Hematopoietic multipotent progenitor cell treated with erythropoietin and hydrocortisone succinate and interleukin-3 and kit ligand, for 8 days (in vitro differentiated cells): ENCODE results near the gene NFU1.
A peak's percentile ranks its signal among the peaks of the same experiment; 100 is the strongest.
"Not testable (repeated sequence)": the region's sequence is repeated elsewhere in the genome, so short reads cannot be mapped to it uniquely, and the experiment has no call there.

Source experiments
- DNase-seq: peaks from one replicate; pipeline ENCODE4 v3.0.0-alpha.2; 2015

The NFU1 gene

DNA sequence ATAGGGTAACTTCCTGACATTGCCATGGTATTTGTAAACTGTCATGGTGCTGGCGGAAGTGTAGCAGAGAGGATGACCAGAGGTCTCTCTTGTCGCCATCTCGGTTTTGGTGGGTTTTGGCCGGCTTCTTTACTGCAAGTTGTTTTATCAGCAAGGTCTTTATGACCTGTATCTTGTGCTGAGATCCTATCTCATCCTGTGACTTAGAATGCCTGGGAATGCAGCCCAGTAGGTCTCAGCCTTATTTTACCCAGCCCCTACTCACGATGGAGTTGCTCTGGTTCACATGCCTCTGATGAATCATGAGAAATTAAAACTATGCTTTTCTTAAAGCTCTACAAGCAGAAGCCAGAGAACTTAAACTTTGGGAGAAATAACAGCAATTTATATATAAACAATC lies 12.7 kb upstream of the NFU1 start:
- no peak for DNase-seq

DNA sequence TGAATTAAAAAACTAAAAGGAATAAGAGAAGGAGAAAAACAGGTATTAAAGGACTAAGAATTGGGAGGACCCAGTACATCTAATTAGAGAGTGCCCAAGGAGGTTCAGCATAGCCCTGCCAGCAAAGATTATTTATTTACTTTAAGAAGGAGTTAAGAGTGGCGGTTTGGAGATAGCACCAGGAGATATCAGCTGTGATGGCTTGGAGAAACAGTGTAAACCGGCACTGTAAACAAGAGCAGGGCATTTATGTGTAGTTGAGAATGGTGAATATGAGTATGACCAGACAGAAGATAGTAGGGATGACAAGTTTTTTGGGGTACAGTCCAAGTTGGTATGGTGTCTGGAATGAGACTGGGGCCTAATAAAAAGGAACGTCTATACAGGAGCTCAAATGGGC lies 6.4 kb upstream of the NFU1 start:
- DNase-seq, result not testable (repeated sequence)

DNA sequence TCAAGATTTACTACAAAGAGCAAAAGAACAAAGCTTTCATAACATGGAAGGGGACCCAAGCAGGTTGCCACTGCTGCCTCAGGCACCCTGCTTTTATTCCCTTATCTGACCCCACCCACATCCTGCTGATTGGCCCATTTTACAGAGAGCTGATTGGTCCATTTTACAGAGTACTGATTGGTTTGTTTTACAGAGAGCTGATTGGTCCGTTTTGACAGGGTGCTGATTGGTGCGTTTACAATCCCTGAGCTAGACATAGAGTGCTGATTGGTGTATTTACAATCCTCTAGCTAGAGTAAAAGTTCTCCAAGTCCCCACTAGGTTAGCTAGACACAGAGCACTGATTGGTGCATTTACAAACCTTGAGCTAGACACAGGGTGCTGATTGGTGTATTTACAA lies 2.3 kb upstream of the NFU1 start:
- not testable (repeated sequence) for DNase-seq

DNA sequence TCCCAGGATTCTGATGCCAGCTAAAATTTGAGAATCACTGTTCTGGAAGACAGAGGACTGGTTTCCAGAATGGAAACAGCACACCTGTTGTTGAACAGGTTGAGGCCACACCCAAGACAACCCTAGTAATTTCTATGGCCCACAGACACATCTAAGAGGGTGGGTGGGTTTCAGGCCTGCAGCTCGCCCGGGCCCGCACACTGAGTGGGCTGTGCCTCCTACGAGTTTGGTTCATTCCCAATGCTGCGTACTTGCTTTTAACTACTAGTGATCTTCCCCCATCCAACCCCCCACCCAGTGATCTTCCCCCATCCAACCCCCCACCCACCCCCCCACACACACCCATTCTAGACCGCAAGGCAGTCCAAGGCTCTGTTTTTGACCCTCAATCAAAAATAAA lies 1.3 kb upstream of the NFU1 start:
- no peak for DNase-seq

DNA sequence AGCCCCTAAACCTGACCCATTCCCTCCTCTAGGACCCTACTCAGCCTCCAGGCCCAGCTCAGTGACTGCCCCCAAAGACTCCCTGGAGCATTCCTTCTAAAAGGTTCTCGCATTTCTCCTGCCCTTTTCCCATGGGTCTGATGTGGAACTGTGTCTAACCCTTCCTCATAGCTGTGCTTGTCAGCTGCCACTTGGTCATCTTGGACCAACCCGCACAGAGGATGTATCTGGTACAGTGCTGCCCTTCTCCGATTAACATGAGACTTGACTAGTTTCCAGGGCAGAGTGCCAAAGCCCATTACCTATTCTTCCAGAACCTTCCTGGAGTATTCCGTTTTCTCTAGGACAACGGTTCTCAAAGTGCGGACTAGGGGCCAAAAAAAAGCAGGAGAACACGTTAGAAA lies 518 bp upstream of the NFU1 start:
- DNase-seq, result no peak

DNA sequence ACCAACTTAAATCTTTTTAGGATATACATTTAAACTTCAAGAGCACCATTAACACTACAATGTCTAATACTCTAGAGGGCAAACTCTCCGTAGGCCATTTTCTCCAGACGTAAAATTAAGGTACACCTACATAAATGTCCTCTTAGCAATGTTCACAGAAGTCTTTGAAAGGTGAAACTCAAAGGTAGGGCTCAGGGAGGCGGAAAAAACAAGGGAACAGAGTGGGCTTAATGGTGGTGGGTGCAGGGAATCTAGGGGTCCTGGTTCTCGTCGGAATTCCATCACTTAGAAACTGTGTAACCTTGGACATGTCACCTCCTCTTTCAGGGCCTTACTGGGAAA lies 668 bp downstream of the NFU1 start:
- peak; percentile 40 for DNase-seq

DNA sequence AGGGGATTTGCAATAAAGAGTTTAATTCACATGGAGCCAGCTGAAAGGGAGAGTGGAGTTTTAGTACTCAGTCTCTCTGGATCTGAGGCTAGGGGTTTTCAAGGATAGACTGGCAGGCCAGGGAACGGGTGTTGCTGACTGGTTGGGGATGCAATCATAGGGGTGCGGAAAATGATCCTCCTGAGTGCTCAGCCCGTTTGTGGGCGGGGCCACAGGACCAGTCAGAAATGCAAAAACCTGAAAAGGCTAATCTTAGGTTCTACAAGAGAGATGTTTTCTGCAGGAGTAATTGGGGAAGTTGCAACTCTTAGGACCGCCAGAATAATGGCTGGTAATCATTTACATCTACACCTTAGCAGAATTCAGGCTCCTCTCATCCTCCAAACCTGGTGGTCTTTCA lies 2.5 kb downstream of the NFU1 start:
- no peak for DNase-seq

DNA sequence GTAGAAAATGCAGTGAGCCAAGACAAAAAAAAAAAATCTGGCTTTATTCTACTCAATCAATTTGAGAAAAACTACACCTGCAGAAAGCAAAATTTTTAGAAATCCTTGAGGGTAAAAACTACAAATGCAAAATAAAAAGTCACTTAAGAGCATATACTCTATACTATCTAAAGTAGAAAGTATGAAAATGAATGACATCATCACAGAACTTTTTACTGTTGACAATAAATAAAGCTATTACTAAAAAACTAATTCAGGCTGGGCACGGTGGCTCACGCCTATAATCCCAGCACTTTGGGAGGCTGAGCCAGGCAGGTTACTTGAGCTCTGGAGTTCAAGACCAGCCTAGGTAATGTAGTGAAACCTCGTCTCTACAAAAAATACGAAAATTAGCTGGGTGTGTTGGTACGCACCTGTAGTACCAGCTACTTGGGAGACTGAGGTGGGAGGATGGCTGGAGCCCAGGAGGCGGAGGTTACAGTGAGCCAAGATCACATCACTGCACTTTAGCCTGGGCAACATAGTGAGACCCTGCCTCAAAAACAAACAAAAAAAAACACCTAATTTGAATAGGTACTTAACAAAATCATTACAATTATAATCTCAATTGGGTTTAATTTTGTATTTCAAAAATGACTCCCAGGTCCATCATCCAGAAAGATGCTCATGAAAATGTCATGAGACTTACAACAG lies 7.6 kb downstream of the NFU1 start:
- no peak for DNase-seq

DNA sequence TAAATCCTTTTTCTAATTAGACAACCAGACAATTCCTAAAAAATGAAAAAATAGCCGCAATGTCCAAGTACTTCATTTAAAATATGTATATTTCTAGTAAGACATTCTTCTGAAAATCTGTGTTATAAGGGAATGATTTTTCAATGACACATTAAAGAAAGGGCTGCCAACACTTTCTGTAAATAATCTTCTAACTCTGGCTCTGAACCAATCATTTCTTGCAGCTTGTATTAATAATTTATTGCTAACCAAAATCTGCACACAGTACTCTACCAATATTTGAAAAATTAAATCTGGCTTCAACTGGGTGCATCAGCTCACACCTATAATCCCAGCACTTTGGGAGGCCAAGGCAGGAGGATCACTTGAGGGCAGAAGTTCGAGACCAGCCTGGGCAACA lies 8.3 kb downstream of the NFU1 start:
- no peak for DNase-seq

DNA sequence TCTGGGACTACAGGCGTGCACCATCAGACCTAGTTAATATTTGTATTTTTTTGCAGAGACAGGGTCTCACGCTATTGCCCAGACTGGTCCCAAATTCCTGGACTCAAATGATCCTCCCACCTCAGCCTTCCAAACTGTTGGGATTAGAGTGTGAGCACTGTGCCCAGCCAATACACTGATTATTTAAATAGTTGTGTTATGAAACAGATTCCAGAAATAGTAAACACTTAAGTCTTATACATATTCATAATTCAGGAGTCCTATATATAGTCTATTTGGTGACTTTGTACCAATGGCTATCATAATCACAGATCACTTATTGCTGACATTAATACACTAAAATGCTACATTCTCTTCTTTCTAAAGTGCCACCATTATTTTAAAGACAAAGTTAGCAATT lies 12.8 kb downstream of the NFU1 start:
- DNase-seq, result no peak

DNA sequence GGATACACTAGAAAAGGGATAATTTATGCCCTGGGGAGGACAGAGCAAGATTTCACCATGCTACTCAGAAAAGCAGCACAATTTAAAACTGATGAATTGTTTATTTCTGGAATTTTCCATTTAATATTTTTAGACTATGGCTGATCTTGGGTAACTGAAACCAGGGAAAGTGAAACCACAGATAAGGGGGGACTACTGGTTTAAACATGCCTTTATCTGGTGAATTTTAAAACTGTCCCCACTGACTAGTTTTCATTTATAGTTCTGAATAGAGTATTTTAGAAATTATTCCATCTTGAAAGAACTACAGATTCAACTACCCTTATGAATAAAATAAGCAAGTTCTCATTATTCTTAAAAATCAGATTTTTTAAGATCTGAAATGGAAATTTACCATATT lies 15.0 kb downstream of the NFU1 start:
- peak; percentile 20 for DNase-seq

DNA sequence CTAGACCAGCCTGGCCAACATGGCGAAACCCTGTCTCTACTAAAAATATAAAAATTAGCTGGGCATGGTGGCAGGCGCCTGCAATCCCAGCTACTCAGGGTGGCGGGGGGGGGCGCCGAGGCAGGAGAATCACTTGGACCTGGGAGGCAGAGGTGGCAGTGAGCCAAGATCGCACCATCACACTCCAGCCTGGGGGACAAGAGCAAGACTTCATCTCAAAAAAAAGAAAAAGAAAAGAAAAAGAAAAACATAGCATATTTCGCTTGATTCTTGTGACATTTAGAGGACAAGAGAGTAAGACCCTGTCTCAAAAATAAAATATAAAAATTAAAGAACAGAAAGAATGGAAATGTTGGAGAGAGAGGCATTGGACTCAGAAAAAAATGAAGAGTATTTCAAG lies 18.1 kb downstream of the NFU1 start:
- DNase-seq, result not testable (repeated sequence)

DNA sequence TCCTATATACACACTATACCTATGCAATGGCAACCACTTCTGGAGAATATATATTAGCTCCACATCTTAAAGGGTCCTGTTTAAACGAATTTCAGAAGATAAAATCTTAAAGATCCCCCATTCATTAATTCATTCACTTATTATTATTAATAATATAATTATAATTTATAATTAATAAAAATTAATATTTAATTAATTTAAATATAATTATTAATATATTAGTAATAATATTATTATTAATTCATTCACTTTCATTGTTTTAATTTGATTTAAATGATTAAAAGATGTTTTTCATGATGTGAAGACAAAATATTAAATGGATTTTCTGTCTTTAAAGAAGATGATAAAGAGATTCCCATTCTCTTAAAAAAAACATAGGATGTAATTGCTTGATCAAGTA lies 21.1 kb downstream of the NFU1 start:
- DNase-seq, result no peak

DNA sequence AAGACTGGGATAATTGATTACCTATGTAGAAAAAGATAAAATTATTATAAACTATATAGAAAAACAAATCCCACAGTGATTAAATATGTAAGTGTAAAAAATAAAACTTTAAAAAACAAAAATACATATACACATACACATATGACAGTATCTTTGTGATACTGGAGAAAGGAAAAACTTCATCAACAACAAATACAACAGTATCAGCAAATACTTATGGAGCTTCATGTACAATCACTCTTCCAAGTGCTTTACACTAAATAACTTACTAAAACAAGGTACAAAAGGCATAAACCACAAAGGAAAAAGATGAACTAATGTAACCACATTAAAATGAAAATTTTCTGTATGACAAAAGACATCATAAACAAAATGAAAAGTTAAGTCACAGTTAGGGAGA lies 26.1 kb downstream of the NFU1 start:
- DNase-seq, result no peak

DNA sequence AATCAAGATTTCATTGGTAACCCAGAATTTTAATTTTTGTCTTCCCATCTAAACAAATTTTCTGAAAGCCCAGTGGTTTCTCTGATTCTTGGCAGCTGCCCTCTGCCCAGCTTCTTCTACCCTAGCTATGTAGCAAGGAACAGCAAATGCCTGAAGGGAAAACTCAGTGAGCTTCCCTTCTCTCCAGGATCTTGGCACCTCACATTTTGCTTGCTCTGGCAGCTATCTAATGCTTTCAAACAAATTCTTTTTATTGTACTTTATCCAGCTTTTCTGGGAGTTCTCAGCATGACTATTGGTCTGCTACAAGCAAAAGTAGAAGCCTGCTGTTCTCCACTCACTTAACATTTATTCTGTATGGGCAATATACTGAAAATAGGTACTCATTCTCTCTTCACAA lies 31.9 kb downstream of the NFU1 start:
- DNase-seq, result no peak

DNA sequence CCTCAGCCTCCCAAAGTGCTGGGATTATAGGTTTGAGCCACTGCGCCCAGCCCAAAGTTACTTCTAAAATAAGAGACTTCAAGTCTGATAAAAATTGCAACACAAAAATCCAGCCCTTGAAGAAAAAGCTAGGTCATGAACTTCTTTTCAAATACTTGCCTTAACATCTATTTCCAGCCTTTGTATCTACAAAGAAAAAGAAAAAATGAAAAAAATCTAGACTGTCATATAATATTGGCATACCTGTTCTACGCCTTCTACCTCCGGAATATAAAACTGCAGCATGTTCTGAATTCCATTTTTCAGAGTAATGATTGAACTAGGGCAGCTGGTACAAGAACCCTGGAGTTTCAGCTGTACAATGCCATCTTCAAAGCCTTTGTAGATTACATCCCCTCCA lies 37.1 kb downstream of the NFU1 start:
- no peak for DNase-seq

DNA sequence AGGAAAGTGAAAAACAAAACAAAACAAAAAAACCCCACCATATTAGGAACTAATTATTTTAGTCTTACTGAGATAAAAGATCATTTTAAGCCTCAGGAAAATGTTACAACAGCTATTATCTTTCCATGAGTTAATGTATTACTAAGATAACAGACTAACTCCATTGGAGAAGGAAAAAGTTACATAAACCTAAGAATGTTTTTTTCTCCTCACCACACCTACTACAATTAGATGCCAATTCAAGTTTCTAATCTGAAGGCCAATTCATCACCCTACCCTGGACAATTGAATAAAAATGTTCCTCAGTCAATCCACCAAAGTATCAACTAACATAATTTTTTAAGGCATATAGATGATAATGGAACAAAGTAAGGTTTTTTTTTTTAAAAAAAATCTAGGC lies 40.0 kb downstream of the NFU1 start:
- no peak for DNase-seq

DNA sequence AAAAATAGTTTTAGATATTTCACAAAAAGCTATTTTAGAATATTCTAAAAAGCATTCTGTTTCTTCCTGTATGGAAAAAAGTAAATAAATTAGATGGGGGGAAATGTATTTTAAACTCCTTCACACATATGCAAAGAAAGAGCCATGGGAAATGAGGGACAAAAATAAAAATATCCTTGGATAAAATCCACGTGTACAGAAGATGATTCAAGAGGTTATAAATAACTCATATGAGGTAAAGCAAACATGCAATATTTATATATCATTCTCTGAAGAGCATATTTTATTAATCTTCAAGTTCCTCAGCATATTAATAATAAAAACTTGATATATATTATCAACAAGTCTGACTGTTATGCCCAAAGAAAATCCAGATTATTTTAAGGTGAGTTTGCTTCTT lies 41.4 kb downstream of the NFU1 start:
- no peak for DNase-seq

DNA sequence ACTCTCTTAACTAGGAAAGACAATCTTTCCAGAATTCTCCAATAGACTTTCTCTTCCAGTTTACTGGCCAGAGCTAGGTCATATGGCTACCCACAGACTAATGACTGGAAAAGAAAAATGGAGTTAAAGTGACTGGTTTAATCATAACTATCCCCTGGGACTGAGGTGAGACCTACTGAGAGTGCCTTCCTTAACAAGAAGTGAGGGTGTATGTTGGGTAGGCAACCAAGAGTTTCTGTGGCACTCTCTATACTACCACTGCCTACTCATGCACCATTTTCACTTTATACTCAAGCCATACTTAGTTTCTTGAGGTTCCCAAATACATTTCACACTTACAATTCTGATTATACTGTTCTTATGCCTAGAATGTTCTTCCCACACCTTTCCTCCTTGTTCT lies 43.3 kb downstream of the NFU1 start:
- DNase-seq, result no peak

DNA sequence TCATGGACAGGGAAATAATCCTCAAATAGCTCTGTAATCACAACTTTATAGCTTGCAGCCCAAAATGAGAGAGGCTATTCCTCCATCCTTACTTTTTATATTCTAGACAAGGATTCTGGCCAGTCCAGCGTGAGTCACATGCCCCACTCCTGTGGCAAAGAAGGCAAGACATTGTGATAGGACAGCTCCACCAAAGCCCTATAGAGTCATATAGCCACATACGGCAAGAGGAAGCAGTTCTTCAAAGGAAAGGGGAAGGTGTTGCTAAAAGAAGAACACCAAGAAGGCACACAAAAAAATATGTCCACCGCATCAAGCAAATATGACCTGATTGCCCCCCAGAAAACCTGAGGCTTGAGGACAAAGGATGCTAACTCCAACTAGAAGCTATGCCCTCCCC lies 46.8 kb downstream of the NFU1 start:
- DNase-seq, result no peak

DNA sequence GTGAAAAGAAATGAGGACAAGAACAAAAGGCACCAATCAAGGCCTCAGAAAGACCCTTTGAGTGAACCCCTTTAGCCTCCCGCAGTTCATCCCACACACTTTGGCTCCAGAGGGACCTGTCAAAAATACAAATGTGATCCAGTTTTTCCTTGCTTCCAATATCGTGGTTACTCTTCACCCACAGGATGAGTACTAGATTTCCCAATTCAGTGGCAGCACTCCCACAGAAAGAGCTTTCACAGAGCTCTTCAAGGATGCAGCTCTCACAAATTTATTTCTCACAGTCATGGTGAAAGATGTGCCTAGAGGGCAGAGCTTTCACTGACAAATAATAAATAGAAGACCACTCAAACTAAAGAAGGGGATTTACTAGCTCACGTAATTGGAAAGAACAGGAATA lies 47.2 kb downstream of the NFU1 start:
- DNase-seq, result no peak

DNA sequence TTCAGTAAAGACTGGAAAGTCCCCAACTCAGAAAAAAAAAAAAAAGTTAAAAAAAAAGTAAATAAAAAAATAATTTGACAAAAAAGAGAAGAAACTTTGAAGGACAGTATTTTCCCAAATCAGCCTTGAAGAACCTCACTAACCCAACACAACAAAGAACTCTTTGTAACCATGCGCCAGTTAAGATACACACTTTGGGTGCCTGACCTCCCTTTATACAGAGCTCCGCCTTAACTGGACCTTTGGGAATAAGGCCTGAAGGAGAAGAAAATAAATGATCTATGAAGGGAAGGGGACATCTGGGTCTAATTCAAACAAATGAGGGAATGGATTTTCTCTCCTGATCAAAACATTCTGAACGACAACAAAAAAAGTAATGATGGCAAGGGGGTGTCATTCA lies 48.0 kb downstream of the NFU1 start:
- no peak for DNase-seq

DNA sequence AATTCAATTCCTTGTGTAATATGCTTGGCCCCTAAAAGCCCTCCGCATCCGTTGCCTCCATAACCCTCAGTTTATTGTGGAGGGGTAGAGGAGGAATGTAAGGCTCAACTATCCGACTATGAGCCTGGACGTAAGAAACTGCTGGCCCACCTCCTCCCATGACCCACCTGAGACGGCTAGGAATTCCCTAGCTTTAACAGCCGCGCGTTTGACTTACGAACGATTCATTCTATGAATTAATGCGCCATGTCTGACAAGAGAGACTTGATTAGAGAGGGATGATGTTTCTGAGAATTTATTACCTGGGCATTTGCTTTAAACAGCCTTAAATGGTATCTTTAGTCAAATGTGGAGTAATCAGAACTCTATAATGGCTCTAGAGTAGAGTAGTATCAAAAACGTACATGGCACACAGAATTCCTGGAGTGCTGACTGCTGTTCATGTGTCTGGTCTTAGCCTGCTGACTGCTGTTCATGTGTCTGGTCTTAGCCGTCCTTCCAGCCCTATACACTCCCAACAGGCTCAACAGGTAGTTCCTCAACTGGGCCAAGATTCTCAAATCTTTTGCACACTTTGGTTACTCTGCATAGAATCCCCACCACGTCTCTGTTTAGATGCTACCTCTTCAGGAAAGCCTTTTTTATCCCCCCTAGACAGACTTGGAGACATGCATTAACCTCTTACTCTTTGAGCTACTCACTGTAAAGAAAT lies 49.3 kb downstream of the NFU1 start:
- no peak for DNase-seq

DNA sequence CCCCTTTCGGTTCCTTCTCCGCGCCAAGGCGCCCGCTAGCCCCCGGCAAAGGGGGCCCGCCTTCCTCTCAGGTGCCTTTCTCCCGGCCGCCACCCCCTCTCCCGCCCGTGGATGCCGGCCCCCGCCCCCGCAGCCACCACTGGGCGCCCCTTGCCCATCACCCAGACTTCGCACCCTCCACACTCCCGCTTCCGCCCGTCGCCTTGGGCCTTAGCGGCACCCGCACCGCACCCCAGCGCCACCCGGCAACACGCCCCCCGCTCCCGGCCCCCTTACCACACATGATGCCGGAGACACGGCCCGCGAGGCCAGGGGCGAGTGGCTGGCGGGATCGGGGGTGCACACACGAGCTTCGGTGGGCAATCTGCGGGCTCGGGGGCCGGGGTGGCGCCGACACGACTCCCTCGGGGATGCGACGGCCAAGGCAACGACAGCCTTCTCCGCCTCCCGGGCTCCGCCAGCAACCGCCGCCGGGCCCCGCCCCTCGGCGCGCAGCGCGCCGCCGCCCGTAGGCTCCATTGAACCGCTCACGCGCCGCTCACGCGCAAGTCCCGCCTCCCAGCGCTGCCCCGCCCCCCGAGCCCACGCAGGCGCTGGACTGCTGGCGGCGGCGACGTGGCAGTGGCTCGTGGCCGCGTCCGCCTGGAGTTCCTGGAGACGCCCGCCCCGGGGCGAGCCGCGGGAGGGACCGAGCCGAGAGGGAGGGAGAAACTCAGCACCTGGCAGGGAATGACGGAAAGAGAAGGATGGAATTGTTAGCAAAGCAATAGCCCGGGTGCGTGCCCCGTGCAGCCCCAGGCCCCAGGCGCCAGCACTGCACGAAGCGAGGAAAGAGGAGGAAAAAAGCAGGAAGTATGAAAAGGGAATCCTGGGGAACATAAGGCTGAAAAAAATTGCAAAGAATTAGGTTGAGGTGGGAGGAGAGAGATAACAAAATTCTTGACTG lies 50.2 kb downstream of the NFU1 start, which contains the start of gene GFPT1:
TSS of gene GFPT1 (minus strand) at position 439 of the 946 bp plus-strand sequence. CDS start at position 283, 156 bp downstream.
- peak; percentile 89 for DNase-seq
